ENCODE measurements around the gene KANSL1. TPM values are rescaled to one million over a fixed set of nuclear protein-coding genes. Genes with fewer than 3 reads are reported as not detected.

KANSL1 gene
- total and polyA plus RNA-seq, 10 of the 15 experiments (the other 5 are each of a cell fraction or from before 2014, with no cell fraction given), result 4.7 to 60.6 (median 28.0) TPM

- Histone ChIP-seq H3K27ac (ENCODE audit: control insufficient read depth, insufficient read depth) (0 out of 2 replicates have a peak overlapping the region, but pooled peaks have one; percentile 4), H3K9ac (ENCODE audit: control insufficient read depth, insufficient read depth, low read length) (no peak overlapping the region), H3K27me3 (replicated peaks in 1 of 2; ENCODE audit: control insufficient read depth in 2 of 2, insufficient read depth in 2 of 2, low read length in 1 of 2) (no peaks in the 10 kb centered on the region), H3K4me1 (ENCODE audit: control insufficient read depth, insufficient read depth, low read length) (peaks cover 27% of the 10 kb centered on the region), H3K4me3 (no peak overlapping the region), H3K36me3 (ENCODE audit: control insufficient read depth in 2 of 2, insufficient read depth in 2 of 2, low read length in 1 of 2) (peaks cover 3 to 6% of the 10 kb centered on the region in 2 experiments; a peak in 3 of 4 replicates), H2AFZ (ENCODE audit: control insufficient read depth, low read depth, low read length) (no peak overlapping the region), H4K20me1 (ENCODE audit: control insufficient read depth, insufficient read depth) (peaks cover 8% of the 10 kb centered on the region), H3K9me3 (replicated peaks; ENCODE audit: control insufficient read depth, insufficient read depth, low read length) (no peaks in the 10 kb centered on the region), H3K79me2 (ENCODE audit: control insufficient read depth, insufficient read depth, low read length) (peaks cover 95% of the 10 kb centered on the region), H3K4me2 (ENCODE audit: control insufficient read depth, insufficient read depth) (no peak overlapping the region)
- POLR2A ChIA-PET, result interaction anchor here (0.7 to 2.6 kb wide), 9 partner anchors 9 to 36 kb away, joined by 3 to 10 read pairs (median 4); no protein-coding TSS in a partner anchor
- FAIRE-seq, result no peak
- intact Hi-C loops (cut with micrococcal nuclease; ENCODE audit: unreplicated experiment) (no loop called here), in situ Hi-C loops (cut with MboI) (no loop called here)
- CTCF ChIA-PET, result interaction anchor here (0.6 to 3.7 kb wide), 8 partner anchors 9 to 50 kb away, joined by 3 to 16 read pairs (median 10); no protein-coding TSS in a partner anchor
- SMC1A ChIA-PET (ENCODE audit: uncharacterized antibody, unreplicated experiment), result interaction anchor here (0.7 to 18.2 kb wide), 12 partner anchors 10 to 109 kb away, joined by 3 to 478 read pairs (median 7); no protein-coding TSS in a partner anchor
- RAD21 ChIA-PET (ENCODE audit: unreplicated experiment), result interaction anchor here (1.2 to 3.5 kb wide), 4 partner anchors 18 to 75 kb away, joined by 3 to 12 read pairs (median 7); no protein-coding TSS in a partner anchor
- no TSS peak for BruUV-seq (replicated peaks)
- WGBS (ENCODE audit: insufficient coverage, insufficient replicate concordance, low lambda C conversion rate, missing lambda C conversion rate), result 2% methylated on average over 1 of the region's 1 CpG
- DNase-seq (ENCODE audit: low read depth, low spot score), result no peak
- ATAC-seq, result no peak
- TF ChIP-seq MYC (IDR thresholded peaks at IDR 0.05; ENCODE audit: insufficient read depth, insufficient read length, insufficient replicate concordance, low read length, severe bottlenecking), result no peak
- TF ChIP-seq RB1 (IDR thresholded peaks at IDR 0.05; ENCODE audit: borderline replicate concordance), result no peak
- no peak for TF ChIP-seq EED (IDR thresholded peaks at IDR 0.05; ENCODE audit: low read depth)
- no peak for TF ChIP-seq ZNF622 (IDR thresholded peaks at IDR 0.05)
- TF ChIP-seq FOS (IDR thresholded peaks at IDR 0.05; ENCODE audit: borderline replicate concordance, extremely low read depth, insufficient read length), result no peak
- no peak for TF ChIP-seq MYB (IDR thresholded peaks at IDR 0.05; ENCODE audit: borderline replicate concordance, low read depth, low read length)
- no peak for TF ChIP-seq NFXL1 (IDR thresholded peaks at IDR 0.05; ENCODE audit: borderline replicate concordance)
- no peak for TF ChIP-seq TCF3 (IDR thresholded peaks at IDR 0.05; ENCODE audit: borderline replicate concordance, insufficient read depth, low read depth, low read length)
- TF ChIP-seq GATAD2B (conservative IDR thresholded peaks at IDR 0.05; ENCODE audit: low read depth), result no peak
- TF ChIP-seq RELA (IDR thresholded peaks at IDR 0.05; ENCODE audit: borderline replicate concordance, partially characterized antibody), result no peak
- TF ChIP-seq STAT1 (conservative IDR thresholded peaks at IDR 0.05), result no peak
- no peak for TF ChIP-seq ZBTB33 (IDR thresholded peaks at IDR 0.05)
- no peak for TF ChIP-seq KAT2A (conservative IDR thresholded peaks at IDR 0.05; ENCODE audit: control insufficient read depth, low read depth, low read length)
- TF ChIP-seq JUNB (IDR thresholded peaks at IDR 0.05), result no peak
- TF ChIP-seq BRCA1 (IDR thresholded peaks at IDR 0.05; ENCODE audit: low read depth, low read length), result no peak
- no peak for TF ChIP-seq RAD21 (IDR thresholded peaks at IDR 0.05; ENCODE audit: insufficient read depth, low read depth, low read length)
- no peak for TF ChIP-seq ZBTB11 (CRISPR knock-in tag; IDR thresholded peaks at IDR 0.05)
- TF ChIP-seq KDM1A (IDR thresholded peaks at IDR 0.05; ENCODE audit: borderline replicate concordance), result no peak
- TF ChIP-seq ZBED1 (IDR thresholded peaks at IDR 0.05; ENCODE audit: borderline replicate concordance), result no peak
These were observed 30.4 kb downstream of the KANSL1 start for GRCh38 chr17:46162866-46163265.
